ENCODE data around the gene SGCE. TPM values are rescaled to one million over a fixed set of nuclear protein-coding genes. Genes with fewer than 3 reads are reported as not detected.

SGCE gene
- total and polyA plus RNA-seq, 10 of the 15 experiments (the other 5 are each of a cell fraction or from before 2014, with no cell fraction given), result 30.5 to 80.1 (median 49.2) TPM

DNA sequence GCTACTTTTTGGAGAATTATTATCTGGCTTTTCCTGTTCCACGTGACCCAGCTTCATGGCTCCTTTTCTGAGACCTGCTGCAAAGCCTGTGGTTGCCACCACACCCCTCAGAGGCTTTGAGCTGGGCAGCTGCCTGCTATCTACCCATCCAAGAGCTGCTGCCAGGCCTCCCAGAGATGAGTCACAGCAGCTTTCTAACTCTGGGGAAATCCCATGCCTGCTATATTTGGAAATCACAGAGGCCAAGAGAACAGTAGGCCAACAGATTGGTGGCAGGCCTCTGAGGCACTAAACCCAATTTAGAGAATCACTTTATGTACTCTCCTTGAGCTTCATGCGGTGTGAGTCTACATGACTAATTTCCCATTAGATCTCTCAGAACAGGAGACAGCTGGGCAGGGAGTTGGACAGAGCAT is 35.2 kb downstream of the SGCE start:
- DNase-seq (ENCODE audit: low read depth, low spot score) (peak; percentile 89), FAIRE-seq (peak; percentile 76), ATAC-seq (peak; percentile 99)
- Histone ChIP-seq H3K36me3 (ENCODE audit: control insufficient read depth in 2 of 2, insufficient read depth in 2 of 2, low read length in 1 of 2) (no peaks in the 10 kb centered on the region; a peak in 1 of 4 replicates), H3K9me3 (replicated peaks; ENCODE audit: control insufficient read depth, insufficient read depth, low read length) (no peaks in the 10 kb centered on the region), H3K79me2 (ENCODE audit: control insufficient read depth, insufficient read depth, low read length) (no peaks in the 10 kb centered on the region), H4K20me1 (ENCODE audit: control insufficient read depth, insufficient read depth) (no peaks in the 10 kb centered on the region), H3K4me1 (ENCODE audit: control insufficient read depth, insufficient read depth, low read length) (peaks cover 8% of the 10 kb centered on the region), H3K9ac (ENCODE audit: control insufficient read depth, insufficient read depth, low read length) (no peak overlapping the region), H3K4me2 (ENCODE audit: control insufficient read depth, insufficient read depth) (peak overlapping the region; percentile 47), H2AFZ (ENCODE audit: control insufficient read depth, low read depth, low read length) (peak overlapping the region; percentile 43; the same call in 1 of the 2 replicates), H3K27me3 (replicated peaks in 1 of 2; ENCODE audit: control insufficient read depth in 2 of 2, insufficient read depth in 2 of 2, low read length in 1 of 2) (no peaks in the 10 kb centered on the region), H3K27ac (ENCODE audit: control insufficient read depth, insufficient read depth) (peak overlapping the region; percentile 47), H3K4me3 (peak overlapping the region; percentile 40; the same call in 1 of the 2 replicates)
- POLR2A ChIA-PET, result interaction anchor here (0.8 to 1.5 kb wide), 4 partner anchors 9 to 29 kb away, joined by 4 to 6 read pairs (median 4); no protein-coding TSS in a partner anchor
- WGBS (ENCODE audit: insufficient coverage, insufficient replicate concordance, low lambda C conversion rate, missing lambda C conversion rate), result 0% methylated on average over 2 of the region's 2 CpGs
- SMC1A ChIA-PET (ENCODE audit: uncharacterized antibody, unreplicated experiment), result interaction anchor here (1.0 to 2.9 kb wide), 14 partner anchors 10 to 487 kb away, joined by 3 to 18 read pairs (median 4); no protein-coding TSS in a partner anchor
- in situ Hi-C loops (cut with MboI), result no loop called here
- CTCF ChIA-PET, result interaction anchor here (0.7 to 2.5 kb wide), 6 partner anchors 10 to 972 kb away, joined by 3 to 10 read pairs (median 4); no protein-coding TSS in a partner anchor
- RAD21 ChIA-PET (ENCODE audit: unreplicated experiment), result interaction anchor here (0.9 to 2.2 kb wide), 11 partner anchors 13 to 1067 kb away, joined by 3 to 10 read pairs (median 3); partner anchors contain the start of gene SGCE
- no TSS peak for BruUV-seq (replicated peaks)
- intact Hi-C loops (cut with micrococcal nuclease; ENCODE audit: unreplicated experiment), result loop anchor here (2.0 kb wide), 1 partner anchor 34 kb away; no protein-coding TSS in a partner anchor
- TF ChIP-seq, protein P1, sequence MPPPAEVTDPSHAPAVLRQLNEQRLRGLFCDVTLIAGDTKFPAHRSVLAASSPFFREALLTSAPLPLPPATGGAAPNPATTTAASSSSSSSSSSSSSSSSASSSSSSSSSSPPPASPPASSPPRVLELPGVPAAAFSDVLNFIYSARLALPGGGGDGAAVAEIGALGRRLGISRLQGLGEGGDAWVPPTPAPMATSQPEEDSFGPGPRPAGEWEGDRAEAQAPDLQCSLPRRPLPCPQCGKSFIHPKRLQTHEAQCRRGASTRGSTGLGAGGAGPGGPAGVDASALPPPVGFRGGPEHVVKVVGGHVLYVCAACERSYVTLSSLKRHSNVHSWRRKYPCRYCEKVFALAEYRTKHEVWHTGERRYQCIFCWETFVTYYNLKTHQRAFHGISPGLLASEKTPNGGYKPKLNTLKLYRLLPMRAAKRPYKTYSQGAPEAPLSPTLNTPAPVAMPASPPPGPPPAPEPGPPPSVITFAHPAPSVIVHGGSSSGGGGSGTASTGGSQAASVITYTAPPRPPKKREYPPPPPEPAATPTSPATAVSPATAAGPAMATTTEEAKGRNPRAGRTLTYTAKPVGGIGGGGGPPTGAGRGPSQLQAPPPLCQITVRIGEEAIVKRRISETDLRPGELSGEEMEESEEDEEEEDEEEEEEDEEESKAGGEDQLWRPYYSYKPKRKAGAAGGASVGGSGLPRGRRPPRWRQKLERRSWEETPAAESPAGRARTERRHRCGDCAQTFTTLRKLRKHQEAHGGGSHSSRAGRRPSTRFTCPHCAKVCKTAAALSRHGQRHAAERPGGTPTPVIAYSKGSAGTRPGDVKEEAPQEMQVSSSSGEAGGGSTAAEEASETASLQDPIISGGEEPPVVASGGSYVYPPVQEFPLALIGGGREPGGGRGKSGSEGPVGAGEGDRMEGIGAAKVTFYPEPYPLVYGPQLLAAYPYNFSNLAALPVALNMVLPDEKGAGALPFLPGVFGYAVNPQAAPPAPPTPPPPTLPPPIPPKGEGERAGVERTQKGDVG (CRISPR knock-in tag; IDR thresholded peaks at IDR 0.05), result no peak
- TF ChIP-seq BHLHE40 (IDR thresholded peaks at IDR 0.05; ENCODE audit: borderline replicate concordance in 1 of 2, low read depth in 2 of 2, low read length in 1 of 2) (peak; percentile 53 to 75; a peak in 3 of 4 replicates), FOXK2 (IDR thresholded peaks at IDR 0.05) (no peak), POLR2A (IDR thresholded peaks at IDR 0.05; ENCODE audit: low read depth, low read length) (no peak), CBX5 (IDR thresholded peaks at IDR 0.05; ENCODE audit: low read depth) (peak; percentile 94; the same call in 1 of the 2 replicates), IKZF2 (IDR thresholded peaks at IDR 0.05) (peak; percentile 69 to 72), DPF2 (IDR thresholded peaks at IDR 0.05) (peak; percentile 66; the same call in 1 of the 2 replicates), TCF12 (IDR thresholded peaks at IDR 0.05; ENCODE audit: low read depth, low read length) (peak; percentile 69), NR2F1 (conservative IDR thresholded peaks at IDR 0.05) (no peak; the same call in 1 of the 2 replicates), MEF2A (IDR thresholded peaks at IDR 0.05; ENCODE audit: insufficient read depth, low read depth, low read length) (peak; percentile 95), SPI1 (IDR thresholded peaks at IDR 0.05; ENCODE audit: borderline replicate concordance, insufficient read depth, low read depth, low read length) (no peak), NR2C1 (IDR thresholded peaks at IDR 0.05) (no peak)
- TF ChIP-seq, protein P2, sequence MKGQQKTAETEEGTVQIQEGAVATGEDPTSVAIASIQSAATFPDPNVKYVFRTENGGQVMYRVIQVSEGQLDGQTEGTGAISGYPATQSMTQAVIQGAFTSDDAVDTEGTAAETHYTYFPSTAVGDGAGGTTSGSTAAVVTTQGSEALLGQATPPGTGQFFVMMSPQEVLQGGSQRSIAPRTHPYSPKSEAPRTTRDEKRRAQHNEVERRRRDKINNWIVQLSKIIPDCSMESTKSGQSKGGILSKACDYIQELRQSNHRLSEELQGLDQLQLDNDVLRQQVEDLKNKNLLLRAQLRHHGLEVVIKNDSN (IDR thresholded peaks at IDR 0.05; ENCODE audit: borderline replicate concordance, extremely low read length, insufficient read depth, low read depth, low read length), result no peak
- TF ChIP-seq, protein P3, sequence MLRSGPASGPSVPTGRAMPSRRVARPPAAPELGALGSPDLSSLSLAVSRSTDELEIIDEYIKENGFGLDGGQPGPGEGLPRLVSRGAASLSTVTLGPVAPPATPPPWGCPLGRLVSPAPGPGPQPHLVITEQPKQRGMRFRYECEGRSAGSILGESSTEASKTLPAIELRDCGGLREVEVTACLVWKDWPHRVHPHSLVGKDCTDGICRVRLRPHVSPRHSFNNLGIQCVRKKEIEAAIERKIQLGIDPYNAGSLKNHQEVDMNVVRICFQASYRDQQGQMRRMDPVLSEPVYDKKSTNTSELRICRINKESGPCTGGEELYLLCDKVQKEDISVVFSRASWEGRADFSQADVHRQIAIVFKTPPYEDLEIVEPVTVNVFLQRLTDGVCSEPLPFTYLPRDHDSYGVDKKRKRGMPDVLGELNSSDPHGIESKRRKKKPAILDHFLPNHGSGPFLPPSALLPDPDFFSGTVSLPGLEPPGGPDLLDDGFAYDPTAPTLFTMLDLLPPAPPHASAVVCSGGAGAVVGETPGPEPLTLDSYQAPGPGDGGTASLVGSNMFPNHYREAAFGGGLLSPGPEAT (IDR thresholded peaks at IDR 0.05; ENCODE audit: low read depth), result peak; percentile 57; the same call in 1 of the 2 replicates
- TF ChIP-seq, protein P4, sequence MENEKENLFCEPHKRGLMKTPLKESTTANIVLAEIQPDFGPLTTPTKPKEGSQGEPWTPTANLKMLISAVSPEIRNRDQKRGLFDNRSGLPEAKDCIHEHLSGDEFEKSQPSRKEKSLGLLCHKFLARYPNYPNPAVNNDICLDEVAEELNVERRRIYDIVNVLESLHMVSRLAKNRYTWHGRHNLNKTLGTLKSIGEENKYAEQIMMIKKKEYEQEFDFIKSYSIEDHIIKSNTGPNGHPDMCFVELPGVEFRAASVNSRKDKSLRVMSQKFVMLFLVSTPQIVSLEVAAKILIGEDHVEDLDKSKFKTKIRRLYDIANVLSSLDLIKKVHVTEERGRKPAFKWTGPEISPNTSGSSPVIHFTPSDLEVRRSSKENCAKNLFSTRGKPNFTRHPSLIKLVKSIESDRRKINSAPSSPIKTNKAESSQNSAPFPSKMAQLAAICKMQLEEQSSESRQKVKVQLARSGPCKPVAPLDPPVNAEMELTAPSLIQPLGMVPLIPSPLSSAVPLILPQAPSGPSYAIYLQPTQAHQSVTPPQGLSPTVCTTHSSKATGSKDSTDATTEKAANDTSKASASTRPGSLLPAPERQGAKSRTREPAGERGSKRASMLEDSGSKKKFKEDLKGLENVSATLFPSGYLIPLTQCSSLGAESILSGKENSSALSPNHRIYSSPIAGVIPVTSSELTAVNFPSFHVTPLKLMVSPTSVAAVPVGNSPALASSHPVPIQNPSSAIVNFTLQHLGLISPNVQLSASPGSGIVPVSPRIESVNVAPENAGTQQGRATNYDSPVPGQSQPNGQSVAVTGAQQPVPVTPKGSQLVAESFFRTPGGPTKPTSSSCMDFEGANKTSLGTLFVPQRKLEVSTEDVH (IDR thresholded peaks at IDR 0.05; ENCODE audit: low read depth, partially characterized antibody), result no peak

Measured in GM12878 (cell line).